ENCODE measurements around the gene OSBPL7. TPM values are rescaled to one million over a fixed set of nuclear protein-coding genes. Genes with fewer than 3 reads are reported as not detected.

Gene OSBPL7
- total and polyA plus RNA-seq, 2 donors (not counting 1 experiment from before 2014, with no cell fraction given): 51.0 to 61.3 TPM

- H3K27ac ChIP-seq (ENCODE audit: low read length in 2 of 2): peak overlapping the region in 1 of 2 donors; percentile 75
Measured at GRCh38 chr17:47841488-47842291, 20.1 kb upstream of the OSBPL7 start.

More at GRCh38 chr17:47841488-47842291, 20.1 kb upstream of the OSBPL7 start:
- peak overlapping the region; percentile 95 for H2AFZ ChIP-seq (ENCODE audit: insufficient read depth, low read depth, low read length, poor library complexity, severe bottlenecking)
- Mint-ChIP-seq H3K27ac (peak overlapping the region; percentile 89), H3K27me3 (peaks cover 27% of the 10 kb centered on the region), H3K4me1 (peaks cover 26% of the 10 kb centered on the region), H3K9me3 (ENCODE audit: insufficient read depth) (no peaks in the 10 kb centered on the region), H3K4me3 (peak overlapping the region; percentile 97)
- peak overlapping the region in 4 of 5 experiments; percentile 75 to 87 (median 80) for H3K4me3 ChIP-seq (ENCODE audit: control extremely low read depth in 1 of 5, extremely low read depth in 1 of 5, insufficient read depth in 1 of 5, low read depth in 2 of 5, low read length in 4 of 5)
- peaks cover 0 to 6% of the 10 kb centered on the region in 2 experiments for H3K36me3 ChIP-seq (replicated peaks in 1 of 2; ENCODE audit: control extremely low read depth in 1 of 2, control insufficient read depth in 1 of 2, extremely low read depth in 1 of 2, insufficient read depth in 2 of 2, low read length in 1 of 2)
- DNase-seq: no peak
- peaks cover 17 to 18% of the 10 kb centered on the region in 2 donors for H3K4me1 ChIP-seq (ENCODE audit: control insufficient read depth in 2 of 2, insufficient read depth in 2 of 2, low read length in 2 of 2)
- peaks cover 0 to 30% (median 18%) of the 10 kb centered on the region in 4 experiments for H3K27me3 ChIP-seq (replicated peaks in 1 of 4; ENCODE audit: control extremely low read depth in 1 of 4, control insufficient read depth in 3 of 4, insufficient read depth in 4 of 4, low read length in 3 of 4)
- POLR2A ChIA-PET: interaction anchor here (1.1 to 1.6 kb wide), 5 partner anchors 11 to 192 kb away, joined by 4 to 14 read pairs (median 8); partner anchors contain the start of genes CDK5RAP3, KPNB1, LRRC46 and MRPL10
- H3K9ac ChIP-seq (ENCODE audit: low read length): peak overlapping the region; percentile 83
- H4K20me1 ChIP-seq (ENCODE audit: control insufficient read depth, insufficient read depth, low read length, poor library complexity, severe bottlenecking): no peaks in the 10 kb centered on the region
- TF ChIP-seq EZH2 (IDR thresholded peaks at IDR 0.05; ENCODE audit: borderline replicate concordance, insufficient read depth, low read depth, low read length, poor library complexity, severe bottlenecking): no peak
- TF ChIP-seq CTCF (IDR thresholded peaks at IDR 0.05): peak; percentile 23
- H3K4me2 ChIP-seq (replicated peaks; ENCODE audit: low read depth, low read length, poor library complexity, severe bottlenecking): peak overlapping the region; percentile 89
- H3K79me2 ChIP-seq (ENCODE audit: control insufficient read depth, insufficient read depth, low read length): peaks cover 11% of the 10 kb centered on the region
- intact Hi-C loops (cut with micrococcal nuclease): loop anchor here (1.0 to 2.0 kb wide), 6 partner anchors 10 to 183 kb away; partner anchors contain the start of genes CDK5RAP3, LRRC46, MRPL10 and PNPO
- CTCF ChIA-PET: interaction anchor here (0.9 to 19.9 kb wide), 19 partner anchors 8 to 795 kb away, joined by 3 to 436 read pairs (median 3); partner anchors contain the start of genes CDK5RAP3, LRRC46, MRPL10 and SP2
- ATAC-seq (ENCODE audit: low read depth): no peak
- 69% methylated on average over 9 of the region's 16 CpGs for WGBS (ENCODE audit: insufficient coverage)
- H3K9me3 ChIP-seq (ENCODE audit: control extremely low read depth in 1 of 3, control insufficient read depth in 2 of 3, insufficient read depth in 1 of 3, low read length in 2 of 3): no peaks in the 10 kb centered on the region
